HG03135 (cell line): ENCODE results near the gene PCID2.

Experiments
- ATAC-seq: cut with Tn5 transposase; IDR thresholded peaks from one replicate; pipeline ENCODE4 v1.9.1; 2021; ENCODE audit warnings: mild to moderate bottlenecking, moderate library complexity; ENCODE audit not compliant: unreplicated experiment

Gene PCID2

GRCh38 chr13:113220141-113220598 lies 11.7 kb upstream of the PCID2 start:
- no peak for ATAC-seq

GRCh38 chr13:113219256-113219940 lies 10.9 kb upstream of the PCID2 start:
- no peak for ATAC-seq

GRCh38 chr13:113218586-113218985 lies 10.1 kb upstream of the PCID2 start:
- no peak for ATAC-seq

- no peak for ATAC-seq
Measured at GRCh38 chr13:113216254-113217048, 8.0 kb upstream of the PCID2 start.

DNA sequence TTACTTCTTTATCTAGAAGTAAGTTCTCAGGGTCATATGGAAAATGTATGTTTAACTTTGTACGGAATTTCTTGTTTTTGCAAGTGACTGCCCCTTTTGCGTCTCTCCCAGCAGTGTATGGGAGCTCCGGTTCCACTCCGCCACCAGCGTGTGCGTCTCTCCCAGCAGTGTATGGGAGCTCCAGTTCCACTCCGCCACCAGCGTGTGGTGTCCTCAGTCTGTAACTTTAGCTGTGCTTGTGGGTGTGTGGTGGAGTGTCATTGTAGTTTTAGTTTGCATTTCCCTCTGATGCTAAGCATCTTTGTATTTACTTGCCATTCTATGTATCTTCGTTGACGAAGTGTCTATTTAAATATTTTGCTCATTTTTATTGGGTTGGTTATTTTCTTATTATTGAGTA lies 3.3 kb upstream of the PCID2 start:
- ATAC-seq: no peak

- no peak for ATAC-seq
Measured at GRCh38 chr13:113210833-113211232, 2.4 kb upstream of the PCID2 start.

- ATAC-seq: peak; percentile 40
Measured at GRCh38 chr13:113209759-113210421, 1.4 kb upstream of the PCID2 start.

GRCh38 chr13:113209336-113209758 lies 878 bp upstream of the PCID2 start, which contains the start of gene CUL4A:
Gene CUL4A, plus strand, starts transcription at chr13:113209613. Its CDS starts 15 bp downstream, at chr13:113209628.
- ATAC-seq: peak; percentile 42

DNA sequence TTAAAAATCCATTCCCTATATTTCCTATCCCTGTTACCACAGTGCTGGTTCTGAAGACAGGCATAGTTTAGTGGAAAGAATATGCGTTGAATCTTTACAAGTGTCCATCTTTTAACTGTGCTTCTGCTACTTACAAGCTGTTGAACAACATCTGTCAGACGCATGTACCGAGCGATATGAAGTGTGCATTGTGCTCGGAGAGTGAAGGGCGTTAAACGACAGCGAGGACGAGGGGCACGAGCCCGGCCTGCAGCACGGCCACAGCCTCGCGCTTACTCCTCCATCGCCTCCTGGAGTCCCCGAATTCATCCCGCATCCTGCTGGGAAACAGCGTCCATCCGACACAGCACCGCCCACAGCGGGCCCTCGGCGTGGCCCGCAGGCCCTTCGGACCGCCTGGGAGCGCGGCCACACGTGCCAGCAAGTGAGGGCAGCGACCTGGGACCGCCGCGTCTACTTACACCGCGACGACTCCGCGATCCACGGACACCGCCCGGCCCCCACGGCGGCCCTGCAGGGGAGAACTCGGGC lies 514 bp downstream of the PCID2 start:
- peak; percentile 6 for ATAC-seq

GRCh38 chr13:113207460-113207859 lies 1.0 kb downstream of the PCID2 start:
- ATAC-seq: no peak

DNA sequence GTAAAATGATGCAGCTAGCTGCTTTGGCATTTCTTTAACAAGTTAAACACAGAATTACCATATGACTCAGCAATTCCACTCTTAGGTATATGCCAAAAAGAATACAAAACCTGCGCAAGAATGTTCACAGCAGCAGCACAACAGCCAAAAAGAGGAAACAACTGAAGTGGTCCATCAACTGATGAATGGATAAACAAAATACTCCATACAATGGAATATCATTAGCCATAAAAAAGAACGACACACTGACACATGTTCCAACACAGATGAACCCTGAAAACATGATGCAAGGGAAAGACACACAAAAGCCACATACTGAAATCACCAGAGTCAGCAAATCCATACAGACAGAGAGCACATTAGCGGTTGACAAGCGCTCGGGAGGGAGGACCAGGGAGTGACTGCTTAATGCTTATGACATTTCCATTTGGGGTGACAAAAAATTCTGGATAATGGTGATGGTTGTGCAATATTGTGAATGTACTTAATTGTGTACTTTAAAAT lies 3.0 kb downstream of the PCID2 start:
- no peak for ATAC-seq

GRCh38 chr13:113204378-113204734 lies 4.1 kb downstream of the PCID2 start:
- ATAC-seq: no peak

- ATAC-seq: no peak
Measured at GRCh38 chr13:113203507-113204377, 4.7 kb downstream of the PCID2 start.

GRCh38 chr13:113202912-113203311 lies 5.6 kb downstream of the PCID2 start:
- ATAC-seq: no peak

DNA sequence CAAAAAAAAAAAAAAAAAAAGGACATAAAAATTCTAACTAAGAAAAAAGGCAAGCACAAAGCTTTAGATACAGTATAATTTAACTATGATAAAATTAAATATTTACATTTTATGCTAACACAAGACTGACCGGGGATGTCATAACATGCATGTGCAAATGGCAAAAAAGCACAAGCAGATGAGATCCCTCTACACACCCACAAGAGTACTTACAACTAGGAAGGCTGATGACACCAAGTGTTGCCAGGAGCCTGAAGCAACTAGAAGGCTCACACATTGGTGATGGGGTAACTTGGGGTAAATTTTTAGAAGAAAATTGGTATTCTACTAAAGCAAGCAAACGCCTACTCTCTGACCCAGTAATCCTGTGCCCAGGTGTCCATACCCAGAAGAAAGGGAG lies 6.7 kb downstream of the PCID2 start:
- no peak for ATAC-seq

- no peak for ATAC-seq
Measured at GRCh38 chr13:113196970-113197737, 11.3 kb downstream of the PCID2 start.

DNA sequence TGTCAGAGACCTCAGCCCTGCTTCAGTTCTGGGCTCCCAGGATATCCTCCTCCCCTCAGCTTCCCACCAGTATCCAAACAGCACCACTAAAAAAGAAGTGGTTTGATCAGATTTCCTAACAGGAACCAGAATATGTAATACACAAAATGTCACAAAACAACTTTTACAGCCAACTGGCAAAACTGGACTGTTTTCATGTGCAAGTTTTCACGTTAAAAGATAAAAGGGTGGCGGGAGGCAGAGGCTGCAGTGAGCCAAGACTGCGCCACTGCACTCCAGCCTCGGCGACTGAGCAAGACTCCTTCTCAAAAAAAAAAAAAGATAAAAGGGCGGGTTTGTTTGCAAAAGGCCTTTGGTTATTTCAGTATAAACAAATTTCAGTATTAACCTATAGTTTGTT lies 13.1 kb downstream of the PCID2 start:
- no peak for ATAC-seq

DNA sequence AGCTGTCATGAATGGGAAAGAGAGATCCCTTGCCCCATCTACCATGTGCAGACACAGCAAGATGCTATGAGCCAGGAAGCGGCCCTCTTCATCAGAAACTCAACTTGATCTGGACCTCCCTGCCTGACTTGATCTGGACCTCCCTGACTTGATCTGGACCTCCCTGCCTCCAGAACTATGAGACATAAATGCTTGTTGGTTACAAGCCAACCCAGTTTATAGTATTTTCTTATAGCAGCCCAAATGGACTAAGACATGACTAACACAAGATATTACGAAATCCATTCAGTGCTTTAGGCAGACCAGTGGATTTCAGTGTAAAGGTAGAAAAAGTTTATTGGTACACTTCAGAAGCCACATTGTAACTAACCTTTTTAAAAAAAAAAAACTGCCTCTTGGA lies 15.6 kb downstream of the PCID2 start:
- ATAC-seq: no peak

- ATAC-seq: no peak
Measured at GRCh38 chr13:113192279-113192678, 16.2 kb downstream of the PCID2 start.

GRCh38 chr13:113190181-113190580 lies 18.3 kb downstream of the PCID2 start:
- no peak for ATAC-seq
